Calu3 (cell line): ENCODE measurements around the gene C6orf15. TPM values are rescaled to one million over a fixed set of nuclear protein-coding genes. Genes with fewer than 3 reads are reported as not detected.

ENCODE experiments used
- BruUV-seq: library from RNA; stranded (reverse); fragments of 400-500 nt; replicated peaks from 2 replicates; lab custom pipeline; 2021; lab: Mats Ljungman, UMichigan
- CTCF ChIA-PET: fragments of 300-600 bp; sonication (Branson Sonifier 250); formaldehyde crosslinking; loops from one replicate; lab custom pipeline; 2022; ENCODE audit warnings: antibody characterized with exemption; lab: Charles Lee
- DNase-seq: peaks from one replicate; pipeline ENCODE4 v3.0.0; 2022
- H3K27ac Mint-ChIP-seq: one replicate; pipeline ENCODE4 v1.8.0; 2022; ENCODE audit warnings: mixed read lengths; ENCODE audit not compliant: unreplicated experiment
- H3K27me3 Mint-ChIP-seq: one replicate; pipeline ENCODE4 v1.8.0; 2022; ENCODE audit warnings: mixed read lengths; ENCODE audit not compliant: unreplicated experiment
- H3K36me3 Mint-ChIP-seq: one replicate; pipeline ENCODE4 v1.8.0; 2022; ENCODE audit warnings: mild to moderate bottlenecking, moderate library complexity, mixed read lengths; ENCODE audit not compliant: insufficient read depth, unreplicated experiment
- H3K4me1 Mint-ChIP-seq: one replicate; pipeline ENCODE4 v1.8.0; 2022; ENCODE audit warnings: mild to moderate bottlenecking, low read depth, mixed read lengths; ENCODE audit not compliant: unreplicated experiment
- H3K4me3 Mint-ChIP-seq: one replicate; pipeline ENCODE4 v1.8.0; 2022; ENCODE audit warnings: mild to moderate bottlenecking, low read depth, moderate library complexity, mixed read lengths; ENCODE audit not compliant: unreplicated experiment
- H3K9me3 Mint-ChIP-seq: one replicate; pipeline ENCODE4 v1.8.0; 2022; ENCODE audit warnings: low read depth, mixed read lengths; ENCODE audit not compliant: unreplicated experiment
- CTCF ChIP-seq: fragments of 200-600 bp; IDR thresholded peaks from one replicate; pipeline ENCODE4 v1.8.0; 2022; ENCODE audit warnings: antibody characterized with exemption; ENCODE audit not compliant: unreplicated experiment
- intact Hi-C: fragments of 100-400 bp; cut with micrococcal nuclease; formaldehyde crosslinking; loops from one replicate; pipeline ENCODE4 v1.10.0; 2022; ENCODE audit not compliant: unreplicated experiment
- total RNA-seq: library from RNA; stranded (reverse); gene quantifications from 2 replicates; pipeline ENCODE4 v1.2.3, GENCODE V29; 2022

Gene C6orf15
- total RNA-seq, 1 experiment from 2014 or later = not detected

GRCh38 chr6:31144296-31144969 is 32.1 kb upstream of the C6orf15 start:
- no peaks in the 10 kb centered on the region for H3K9me3 Mint-ChIP-seq
- intact Hi-C loops = no loop called here
- no peak for DNase-seq
- BruUV-seq = no TSS peak
- no peaks in the 10 kb centered on the region for H3K27me3 Mint-ChIP-seq
- H3K36me3 Mint-ChIP-seq = peaks cover 45% of the 10 kb centered on the region
- CTCF ChIA-PET = interaction anchor here (0.6 to 3.1 kb wide), 4 partner anchors 9 to 48 kb away, joined by 3 to 8 read pairs (median 4); partner anchors contain the start of genes CCHCR1 and TCF19
- TF ChIP-seq CTCF = no peak
- no peak overlapping the region for H3K4me3 Mint-ChIP-seq
- peaks cover 6% of the 10 kb centered on the region for H3K4me1 Mint-ChIP-seq
- no peak overlapping the region for H3K27ac Mint-ChIP-seq

GRCh38 chr6:31143148-31143547 is 30.8 kb upstream of the C6orf15 start:
- CTCF ChIA-PET = interaction anchor here (1.0 kb wide), 1 partner anchor 38 kb away, joined by 3 read pairs; no protein-coding TSS in a partner anchor
- H3K9me3 Mint-ChIP-seq = no peaks in the 10 kb centered on the region
- no peak overlapping the region for H3K27ac Mint-ChIP-seq
- peaks cover 19% of the 10 kb centered on the region for H3K4me1 Mint-ChIP-seq
- no TSS peak for BruUV-seq
- no peak for DNase-seq
- TF ChIP-seq CTCF = no peak
- H3K4me3 Mint-ChIP-seq = no peak overlapping the region
- no peaks in the 10 kb centered on the region for H3K27me3 Mint-ChIP-seq
- peaks cover 47% of the 10 kb centered on the region for H3K36me3 Mint-ChIP-seq
- intact Hi-C loops = no loop called here

GRCh38 chr6:31142361-31142761 is 30.0 kb upstream of the C6orf15 start:
- intact Hi-C loops = no loop called here
- TF ChIP-seq CTCF = no peak
- DNase-seq = no peak
- Mint-ChIP-seq H3K4me3 (no peak overlapping the region), H3K36me3 (peaks cover 45% of the 10 kb centered on the region), H3K27me3 (no peaks in the 10 kb centered on the region), H3K4me1 (peaks cover 26% of the 10 kb centered on the region), H3K9me3 (no peaks in the 10 kb centered on the region), H3K27ac (no peak overlapping the region)
- CTCF ChIA-PET = interaction anchor here (1.4 kb wide), 1 partner anchor 11 kb away, joined by 3 read pairs; no protein-coding TSS in a partner anchor
- TSS peak; percentile 61 for BruUV-seq

- H3K36me3 Mint-ChIP-seq = peaks cover 42% of the 10 kb centered on the region
- intact Hi-C loops = no loop called here
- peaks cover 29% of the 10 kb centered on the region for H3K4me1 Mint-ChIP-seq
- no peaks in the 10 kb centered on the region for H3K9me3 Mint-ChIP-seq
- CTCF ChIA-PET = interaction anchor here (0.7 to 1.5 kb wide), 3 partner anchors 17 to 55 kb away, joined by 3 to 4 read pairs (median 3); partner anchors contain the start of genes CCHCR1 and TCF19
- no peaks in the 10 kb centered on the region for H3K27me3 Mint-ChIP-seq
- DNase-seq = no peak
- H3K27ac Mint-ChIP-seq = no peak overlapping the region
- TF ChIP-seq CTCF = no peak
- no TSS peak for BruUV-seq
- no peak overlapping the region for H3K4me3 Mint-ChIP-seq
Measured at GRCh38 chr6:31140643-31141042, 28.3 kb upstream of the C6orf15 start.
